HG03442 (cell line): Measurements from ENCODE around the gene RGS10.
A peak's percentile ranks its signal among the peaks of the same experiment; 100 is the strongest.
"Not testable (repeated sequence)": the region's sequence is repeated elsewhere in the genome, so short reads cannot be mapped to it uniquely, and the experiment has no call there.

ENCODE experiments used
- ATAC-seq: cut with Tn5 transposase; IDR thresholded peaks from one replicate; pipeline ENCODE4 v1.9.1; 2021; ENCODE audit warnings: mild to moderate bottlenecking, moderate library complexity; ENCODE audit not compliant: unreplicated experiment

Gene RGS10, protein sequence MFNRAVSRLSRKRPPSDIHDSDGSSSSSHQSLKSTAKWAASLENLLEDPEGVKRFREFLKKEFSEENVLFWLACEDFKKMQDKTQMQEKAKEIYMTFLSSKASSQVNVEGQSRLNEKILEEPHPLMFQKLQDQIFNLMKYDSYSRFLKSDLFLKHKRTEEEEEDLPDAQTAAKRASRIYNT

GRCh38 chr10:119542357-119542987, at the start of gene RGS10:
RGS10 (minus strand) TSS chr10:119542719; CDS start chr10:119542638, 81 bp downstream.
- ATAC-seq = peak; percentile 65

DNA sequence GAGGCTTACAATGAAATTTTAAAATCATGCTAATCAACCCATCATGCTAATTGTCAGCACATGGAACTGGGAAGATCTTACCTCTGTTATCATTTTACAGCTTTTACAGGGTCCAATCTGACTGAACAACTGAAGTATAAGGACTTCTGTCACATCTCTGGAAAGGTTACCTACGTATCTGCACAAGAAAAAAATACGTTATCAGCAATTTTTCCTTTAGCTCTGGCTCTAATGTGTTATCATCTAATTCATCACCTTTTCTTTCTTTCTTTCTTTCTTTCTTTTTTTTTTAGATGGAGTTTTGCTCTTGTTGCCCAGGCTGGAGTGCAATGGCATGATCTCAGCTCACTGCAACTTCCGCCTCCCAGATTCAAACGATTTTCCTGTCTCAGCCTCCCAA, 45.6 kb upstream of the RGS10 start:
- no peak for ATAC-seq

DNA sequence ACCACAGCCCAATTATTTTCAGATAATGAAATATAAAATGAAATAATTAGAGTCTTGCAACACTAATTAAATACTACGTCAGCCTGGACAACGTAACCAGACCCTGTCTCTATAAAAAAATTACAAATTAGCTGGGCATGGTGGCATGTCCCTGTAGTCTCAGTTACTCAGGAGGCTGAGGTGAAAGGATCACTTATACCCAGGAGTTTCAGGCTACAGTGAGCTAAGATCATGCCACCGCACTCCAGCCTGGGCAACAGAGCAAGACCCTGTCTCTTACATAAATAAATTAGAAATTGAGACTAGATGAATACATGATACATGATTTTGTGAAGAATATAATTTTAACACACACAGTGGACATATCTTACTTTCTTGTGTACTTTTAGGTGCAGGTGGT, 35.8 kb upstream of the RGS10 start:
- ATAC-seq = no peak

DNA sequence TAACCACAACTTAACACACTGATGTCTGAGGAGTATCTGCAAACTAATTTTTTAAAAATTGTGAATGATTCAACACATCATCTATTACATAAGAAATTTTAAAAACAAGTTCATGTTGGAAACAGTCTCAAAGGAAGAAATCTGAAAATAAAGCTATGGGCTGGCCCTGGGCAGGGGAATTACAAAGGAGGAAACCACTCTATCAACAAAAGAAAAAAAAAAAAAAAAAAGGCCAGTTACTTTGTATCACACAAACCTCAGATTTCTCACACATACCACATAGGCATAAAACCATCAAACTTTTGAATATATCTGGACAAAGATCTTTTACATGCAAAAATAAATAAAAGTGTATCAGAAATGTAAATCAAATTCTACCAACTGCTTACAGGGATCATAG, 33.5 kb upstream of the RGS10 start:
- ATAC-seq = no peak

- ATAC-seq = no peak
These were observed 33.0 kb upstream of the RGS10 start for GRCh38 chr10:119575506-119575905.

GRCh38 chr10:119567978-119568377, 25.5 kb upstream of the RGS10 start:
- ATAC-seq = no peak

DNA sequence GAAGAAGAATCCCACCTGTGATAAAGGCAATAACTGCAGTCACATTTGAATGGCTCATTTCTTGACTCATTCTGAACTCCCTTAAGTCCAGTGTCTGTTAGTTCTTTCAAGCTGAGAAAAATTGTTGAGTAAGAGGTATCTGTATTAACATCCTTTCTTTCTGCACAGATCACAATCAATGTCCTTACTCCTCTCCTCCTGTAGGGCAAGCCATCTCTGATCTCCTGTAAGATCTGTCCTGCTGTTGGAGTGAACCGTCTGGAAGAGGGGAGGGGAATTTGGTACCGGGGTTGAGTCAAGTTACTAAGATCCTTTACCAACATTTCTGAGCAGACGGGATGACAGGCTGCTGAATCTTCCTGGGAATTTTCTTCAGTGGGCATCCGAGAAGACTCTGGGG, 19.6 kb upstream of the RGS10 start:
- ATAC-seq = no peak

- ATAC-seq = not testable (repeated sequence)
These were observed 17.0 kb upstream of the RGS10 start for GRCh38 chr10:119559511-119559910.

GRCh38 chr10:119556081-119556480, 13.6 kb upstream of the RGS10 start:
- ATAC-seq = not testable (repeated sequence)

- no peak for ATAC-seq
These were observed 12.8 kb upstream of the RGS10 start for GRCh38 chr10:119555178-119555784.

GRCh38 chr10:119550827-119551226, 8.3 kb upstream of the RGS10 start:
- no peak for ATAC-seq

- no peak for ATAC-seq
These were observed 6.9 kb upstream of the RGS10 start for GRCh38 chr10:119549247-119549999.

GRCh38 chr10:119546009-119546408, 3.5 kb upstream of the RGS10 start:
- ATAC-seq = no peak

GRCh38 chr10:119545310-119545709, 2.8 kb upstream of the RGS10 start:
- no peak for ATAC-seq

- no peak for ATAC-seq
These were observed 1.5 kb upstream of the RGS10 start for GRCh38 chr10:119543814-119544642.

GRCh38 chr10:119542988-119543813, 682 bp upstream of the RGS10 start:
- ATAC-seq = peak; percentile 38

DNA sequence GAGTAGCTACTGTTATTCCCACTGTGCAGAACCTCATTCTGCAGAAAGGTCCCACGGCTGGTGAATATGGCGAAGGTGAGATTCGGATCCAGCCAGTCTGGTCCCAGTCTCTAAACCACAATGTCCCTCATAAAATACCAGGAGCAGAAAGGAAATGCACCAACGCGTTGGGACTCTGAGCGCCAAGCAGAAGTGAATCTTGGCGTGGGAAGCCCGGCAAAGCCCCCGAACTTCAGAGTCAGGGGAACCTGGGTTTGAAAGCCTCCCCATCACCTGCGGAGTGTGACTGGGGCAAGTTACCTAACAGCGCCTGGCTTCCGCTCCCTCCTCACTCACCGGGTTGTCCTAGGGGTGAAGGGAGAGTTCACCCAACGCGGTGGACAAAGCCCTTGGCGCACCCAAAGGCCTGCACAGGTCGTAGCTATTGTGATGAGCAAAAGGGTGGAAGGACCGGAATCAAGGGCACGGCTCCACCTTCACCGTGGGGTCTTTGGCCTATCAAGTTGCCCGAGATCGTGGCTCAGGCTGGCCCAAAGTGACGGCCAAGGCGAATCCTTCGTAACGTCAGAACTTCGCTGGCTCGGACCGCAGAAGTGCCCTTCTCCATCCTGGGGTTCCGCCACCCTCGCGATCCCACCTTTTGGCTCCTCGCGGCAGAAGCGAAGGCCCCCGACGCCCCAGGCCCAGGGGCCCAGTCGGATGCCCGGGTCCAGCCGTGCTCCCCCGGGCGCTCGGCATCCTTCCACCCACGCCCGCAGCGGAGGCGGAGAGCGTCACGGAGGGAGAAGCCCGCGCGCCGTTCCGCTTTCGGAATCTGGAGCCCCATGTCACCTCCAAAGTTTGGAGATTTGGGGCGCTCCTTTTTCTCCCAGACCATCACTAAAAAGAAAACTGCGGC, 811 bp downstream of the RGS10 start:
- ATAC-seq = no peak

GRCh38 chr10:119541046-119541445, 1.5 kb downstream of the RGS10 start:
- ATAC-seq = no peak

GRCh38 chr10:119540038-119540437, 2.5 kb downstream of the RGS10 start:
- ATAC-seq = no peak
